Measurements from ENCODE around the gene INPP5B.

INPP5B gene

GRCh38 chr1:37890378-37891014 is 56.4 kb downstream of the INPP5B start:
- Histone ChIP-seq H3K23ac (ENCODE audit: low read length) (no peak overlapping the region), H2AK5ac (ENCODE audit: low read length) (no peak overlapping the region), H3K18ac (ENCODE audit: low read length) (no peak overlapping the region), H3K4me1 (ENCODE audit: control insufficient read depth in 1 of 2, insufficient read depth in 2 of 2, low read length in 2 of 2) (no peaks in the 10 kb centered on the region), H3K27me3 (ENCODE audit: insufficient read depth, low read length) (no peaks in the 10 kb centered on the region), H3K4me3 (ENCODE audit: low read depth, low read length) (no peak overlapping the region), H3K4ac (ENCODE audit: low read depth, low read length) (no peak overlapping the region), H4K8ac (ENCODE audit: low read depth, low read length) (no peak overlapping the region), H3K14ac (ENCODE audit: low read length) (no peak overlapping the region), H3K4me2 (ENCODE audit: low read length) (no peak overlapping the region), H3K79me1 (ENCODE audit: low read length) (no peaks in the 10 kb centered on the region), H2AFZ (ENCODE audit: insufficient read depth, low read length, poor library complexity) (no peak overlapping the region), H2BK12ac (ENCODE audit: low read length) (no peak overlapping the region), H3K9me3 (ENCODE audit: insufficient read depth, low read depth, low read length) (no peaks in the 10 kb centered on the region), H3K27ac (ENCODE audit: low read depth, low read length) (no peak overlapping the region), H4K91ac (ENCODE audit: low read depth, low read length) (no peak overlapping the region), H3K9ac (ENCODE audit: low read length) (no peak overlapping the region), H3K79me2 (ENCODE audit: control insufficient read depth, insufficient read depth, low read length, poor library complexity) (no peaks in the 10 kb centered on the region), H4K12ac (ENCODE audit: low read depth, low read length) (no peak overlapping the region), H2BK120ac (ENCODE audit: insufficient read depth, low read length, poor library complexity) (no peak overlapping the region), H3K36me3 (ENCODE audit: control insufficient read depth in 1 of 2, insufficient read depth in 2 of 2, low read length in 2 of 2) (peaks cover 9 to 27% of the 10 kb centered on the region in 2 experiments), H2BK5ac (ENCODE audit: low read depth, low read length, poor library complexity) (no peak overlapping the region)
- no CpG with 5 or more reads among the region's 4 CpGs for WGBS (ENCODE audit: extremely low coverage, insufficient coverage, insufficient read length)
- DNase-seq = peak; percentile 34 to 72

- no peak overlapping the region for H3K4me2 ChIP-seq (ENCODE audit: low read length)
- no peak overlapping the region for H2BK5ac ChIP-seq (ENCODE audit: low read depth, low read length, poor library complexity)
- no peak overlapping the region for H4K8ac ChIP-seq (ENCODE audit: low read depth, low read length)
- H2AK5ac ChIP-seq (ENCODE audit: low read length) = no peak overlapping the region
- H3K9me3 ChIP-seq (ENCODE audit: insufficient read depth, low read depth, low read length) = no peaks in the 10 kb centered on the region
- H3K14ac ChIP-seq (ENCODE audit: low read length) = no peak overlapping the region
- H3K27me3 ChIP-seq (ENCODE audit: insufficient read depth, low read length) = no peaks in the 10 kb centered on the region
- no peak overlapping the region for H2AFZ ChIP-seq (ENCODE audit: insufficient read depth, low read length, poor library complexity)
- no CpG with 5 or more reads among the region's 6 CpGs for WGBS (ENCODE audit: extremely low coverage, insufficient coverage, insufficient read length)
- peaks cover 13 to 32% of the 10 kb centered on the region in 2 experiments for H3K36me3 ChIP-seq (ENCODE audit: control insufficient read depth in 1 of 2, insufficient read depth in 2 of 2, low read length in 2 of 2)
- no peak overlapping the region for H3K9ac ChIP-seq (ENCODE audit: low read length)
- H2BK12ac ChIP-seq (ENCODE audit: low read length) = no peak overlapping the region
- H3K4me1 ChIP-seq (ENCODE audit: control insufficient read depth in 1 of 2, insufficient read depth in 2 of 2, low read length in 2 of 2) = no peaks in the 10 kb centered on the region
- H3K18ac ChIP-seq (ENCODE audit: low read length) = no peak overlapping the region
- H4K91ac ChIP-seq (ENCODE audit: low read depth, low read length) = no peak overlapping the region
- H3K27ac ChIP-seq (ENCODE audit: low read depth, low read length) = no peak overlapping the region
- no peak overlapping the region for H2BK120ac ChIP-seq (ENCODE audit: insufficient read depth, low read length, poor library complexity)
- no peak overlapping the region for H3K4me3 ChIP-seq (ENCODE audit: low read depth, low read length)
- no peak overlapping the region for H3K4ac ChIP-seq (ENCODE audit: low read depth, low read length)
- DNase-seq = no peak
- H3K79me1 ChIP-seq (ENCODE audit: low read length) = no peaks in the 10 kb centered on the region
- no peak overlapping the region for H4K12ac ChIP-seq (ENCODE audit: low read depth, low read length)
- no peaks in the 10 kb centered on the region for H3K79me2 ChIP-seq (ENCODE audit: control insufficient read depth, insufficient read depth, low read length, poor library complexity)
- no peak overlapping the region for H3K23ac ChIP-seq (ENCODE audit: low read length)
Measured at GRCh38 chr1:37888022-37888700, 58.7 kb downstream of the INPP5B start.

- Histone ChIP-seq H3K14ac (ENCODE audit: low read length) (no peak overlapping the region), H2AFZ (ENCODE audit: insufficient read depth, low read length, poor library complexity) (no peak overlapping the region), H3K4me1 (ENCODE audit: control insufficient read depth in 1 of 2, insufficient read depth in 2 of 2, low read length in 2 of 2) (no peaks in the 10 kb centered on the region), H3K4me3 (ENCODE audit: low read depth, low read length) (no peak overlapping the region), H4K91ac (ENCODE audit: low read depth, low read length) (no peak overlapping the region), H3K9ac (ENCODE audit: low read length) (no peak overlapping the region), H3K4ac (ENCODE audit: low read depth, low read length) (no peak overlapping the region), H3K79me2 (ENCODE audit: control insufficient read depth, insufficient read depth, low read length, poor library complexity) (no peaks in the 10 kb centered on the region), H2AK5ac (ENCODE audit: low read length) (no peak overlapping the region), H3K36me3 (ENCODE audit: control insufficient read depth in 1 of 2, insufficient read depth in 2 of 2, low read length in 2 of 2) (peaks cover 25 to 36% of the 10 kb centered on the region in 2 experiments), H3K27ac (ENCODE audit: low read depth, low read length) (no peak overlapping the region), H2BK5ac (ENCODE audit: low read depth, low read length, poor library complexity) (no peak overlapping the region), H3K4me2 (ENCODE audit: low read length) (no peak overlapping the region), H3K23ac (ENCODE audit: low read length) (no peak overlapping the region), H3K18ac (ENCODE audit: low read length) (no peak overlapping the region), H4K12ac (ENCODE audit: low read depth, low read length) (no peak overlapping the region), H2BK120ac (ENCODE audit: insufficient read depth, low read length, poor library complexity) (no peak overlapping the region), H4K8ac (ENCODE audit: low read depth, low read length) (no peak overlapping the region), H3K79me1 (ENCODE audit: low read length) (no peaks in the 10 kb centered on the region), H2BK12ac (ENCODE audit: low read length) (no peak overlapping the region), H3K9me3 (ENCODE audit: insufficient read depth, low read depth, low read length) (no peaks in the 10 kb centered on the region), H3K27me3 (ENCODE audit: insufficient read depth, low read length) (no peaks in the 10 kb centered on the region)
- WGBS (ENCODE audit: extremely low coverage, insufficient coverage, insufficient read length) = no CpG with 5 or more reads among the region's 3 CpGs
- peak in 1 of 2 donors; percentile 40 for DNase-seq
Measured at GRCh38 chr1:37884145-37884544, 62.7 kb downstream of the INPP5B start.

DNA sequence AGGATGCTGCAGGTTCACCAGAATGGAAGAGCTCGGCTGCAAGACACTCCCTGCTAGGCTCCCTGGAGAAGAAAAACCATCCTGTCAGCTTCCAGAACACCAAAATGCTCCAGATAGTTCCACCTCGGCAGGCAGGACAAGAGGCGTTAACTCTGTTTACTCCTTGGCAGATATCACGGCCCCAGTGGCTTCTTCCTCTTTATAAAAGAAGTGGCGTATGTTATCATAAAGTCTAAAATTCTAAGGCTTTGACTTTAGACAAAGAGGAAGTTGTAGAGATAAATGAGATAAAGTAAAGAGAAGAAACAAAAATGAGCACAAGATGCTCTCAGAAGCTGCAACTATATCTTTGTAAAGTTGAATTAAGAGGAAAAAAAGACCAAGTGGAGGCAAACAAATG is 63.2 kb downstream of the INPP5B start:
- no peak overlapping the region for H2AFZ ChIP-seq (ENCODE audit: insufficient read depth, low read length, poor library complexity)
- H3K9ac ChIP-seq (ENCODE audit: low read length) = no peak overlapping the region
- H3K4me3 ChIP-seq (ENCODE audit: low read depth, low read length) = no peak overlapping the region
- H3K27ac ChIP-seq (ENCODE audit: low read depth, low read length) = no peak overlapping the region
- H3K79me2 ChIP-seq (ENCODE audit: control insufficient read depth, insufficient read depth, low read length, poor library complexity) = no peaks in the 10 kb centered on the region
- WGBS (ENCODE audit: extremely low coverage, insufficient coverage, insufficient read length) = no CpG with 5 or more reads among the region's 5 CpGs
- no peak overlapping the region for H4K91ac ChIP-seq (ENCODE audit: low read depth, low read length)
- no peaks in the 10 kb centered on the region for H3K4me1 ChIP-seq (ENCODE audit: control insufficient read depth in 1 of 2, insufficient read depth in 2 of 2, low read length in 2 of 2)
- no peak overlapping the region for H2BK5ac ChIP-seq (ENCODE audit: low read depth, low read length, poor library complexity)
- no peak overlapping the region for H3K14ac ChIP-seq (ENCODE audit: low read length)
- H3K79me1 ChIP-seq (ENCODE audit: low read length) = no peaks in the 10 kb centered on the region
- H3K9me3 ChIP-seq (ENCODE audit: insufficient read depth, low read depth, low read length) = no peaks in the 10 kb centered on the region
- H2BK120ac ChIP-seq (ENCODE audit: insufficient read depth, low read length, poor library complexity) = no peak overlapping the region
- no peak for DNase-seq
- no peak overlapping the region for H3K4ac ChIP-seq (ENCODE audit: low read depth, low read length)
- H3K27me3 ChIP-seq (ENCODE audit: insufficient read depth, low read length) = no peaks in the 10 kb centered on the region
- H3K23ac ChIP-seq (ENCODE audit: low read length) = no peak overlapping the region
- no peak overlapping the region for H3K18ac ChIP-seq (ENCODE audit: low read length)
- no peak overlapping the region for H2AK5ac ChIP-seq (ENCODE audit: low read length)
- H3K36me3 ChIP-seq (ENCODE audit: control insufficient read depth in 1 of 2, insufficient read depth in 2 of 2, low read length in 2 of 2) = peaks cover 22 to 33% of the 10 kb centered on the region in 2 experiments
- no peak overlapping the region for H3K4me2 ChIP-seq (ENCODE audit: low read length)
- no peak overlapping the region for H4K8ac ChIP-seq (ENCODE audit: low read depth, low read length)
- H2BK12ac ChIP-seq (ENCODE audit: low read length) = no peak overlapping the region
- H4K12ac ChIP-seq (ENCODE audit: low read depth, low read length) = no peak overlapping the region

All from trophoblast cell (in vitro differentiated cells and primary cell).